GM12864 (cell line): ENCODE results near the gene PDE4A.
A peak's percentile ranks its signal among the peaks of the same experiment; 100 is the strongest.
"Not testable (repeated sequence)": the region's sequence is repeated elsewhere in the genome, so short reads cannot be mapped to it uniquely, and the experiment has no call there.

Source experiments
- DNase-seq: peaks from one replicate; pipeline ENCODE4 v3.0.0-alpha.2; 2011; ENCODE audit warnings: low read depth
- H3K4me3 ChIP-seq: 2 replicates; pipeline ENCODE4 v1.5.1; 2011; ENCODE audit warnings: mild to moderate bottlenecking, low read depth, low read length, control low read depth
- CTCF ChIP-seq: IDR thresholded peaks from 2 replicates; pipeline ENCODE4 v1.5.1; 2011; ENCODE audit warnings: low read depth, mild to moderate bottlenecking, moderate library complexity, low read length, control low read depth, inconsistent platforms; ENCODE audit errors: missing control alignments

The PDE4A gene

GRCh38 chr19:10395436-10395835, 24.9 kb upstream of the PDE4A start:
- no peak overlapping the region for H3K4me3 ChIP-seq
- no peak for TF ChIP-seq CTCF
- DNase-seq: no peak

GRCh38 chr19:10395917-10396316, 24.4 kb upstream of the PDE4A start:
- H3K4me3 ChIP-seq: no peak overlapping the region
- TF ChIP-seq CTCF: no peak
- DNase-seq: no peak

- no peak for TF ChIP-seq CTCF
- no peak overlapping the region for H3K4me3 ChIP-seq
- no peak for DNase-seq
Observed at GRCh38 chr19:10398819-10399218, 21.5 kb upstream of the PDE4A start.

- DNase-seq, H3K4me3 ChIP-seq: not testable (repeated sequence)
Observed at GRCh38 chr19:10399340-10399739, 21.0 kb upstream of the PDE4A start.

- TF ChIP-seq CTCF: no peak
- no peak for DNase-seq
- no peak overlapping the region for H3K4me3 ChIP-seq
Observed at GRCh38 chr19:10399878-10400277, 20.5 kb upstream of the PDE4A start.

GRCh38 chr19:10402441-10403038, 17.8 kb upstream of the PDE4A start:
- no peak for DNase-seq
- peak overlapping the region; percentile 83 for H3K4me3 ChIP-seq
- TF ChIP-seq CTCF: no peak

GRCh38 chr19:10403137-10404021, 17.0 kb upstream of the PDE4A start, which contains the start of gene CDC37:
Gene CDC37, minus strand, starts transcription at chr19:10403542. Its CDS starts 63 bp downstream, at chr19:10403479.
- DNase-seq: peak; percentile 82

More at GRCh38 chr19:10403137-10404021, 17.0 kb upstream of the PDE4A start, which contains the start of gene CDC37:
- H3K4me3 ChIP-seq: peak within 1 kb of the TSS; percentile 83
- no peak for TF ChIP-seq CTCF
